ENCODE measurements around the gene SPDYE18.
"Not testable (repeated sequence)": the region's sequence is repeated elsewhere in the genome, so short reads cannot be mapped to it uniquely, and the experiment has no call there.

SPDYE18 gene, protein sequence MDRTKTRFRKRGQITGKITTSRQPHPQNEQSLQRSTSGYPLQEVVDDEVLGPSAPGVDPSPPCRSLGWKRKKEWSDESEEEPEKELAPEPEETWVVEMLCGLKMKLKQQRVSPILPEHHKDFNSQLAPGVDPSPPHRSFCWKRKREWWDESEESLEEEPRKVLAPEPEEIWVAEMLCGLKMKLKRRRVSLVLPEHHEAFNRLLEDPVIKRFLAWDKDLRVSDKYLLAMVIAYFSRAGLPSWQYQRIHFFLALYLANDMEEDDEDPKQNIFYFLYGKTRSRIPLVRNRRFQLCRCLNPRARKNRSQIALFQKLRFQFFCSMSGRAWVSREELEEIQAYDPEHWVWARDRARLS

DNA sequence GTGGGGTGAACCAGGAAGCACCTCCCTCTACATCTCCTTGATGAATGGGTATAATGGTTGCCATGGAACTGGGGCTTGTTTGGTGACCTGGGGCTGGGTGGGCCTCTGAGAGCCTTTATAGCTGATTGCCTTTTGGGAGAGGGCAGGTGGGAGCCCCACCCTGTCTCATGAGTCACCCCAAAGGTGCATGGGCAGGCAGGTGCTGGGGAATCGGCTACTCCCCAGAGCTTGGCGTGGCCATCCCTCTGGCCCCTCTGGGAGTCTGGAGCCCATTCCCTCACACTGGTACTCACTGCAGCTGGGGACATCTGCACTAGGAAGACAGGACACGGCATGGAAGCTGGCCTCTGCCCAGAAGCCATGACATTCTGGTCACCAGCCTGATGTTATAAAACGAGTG lies at the start of gene SPDYE18:
Gene SPDYE18 (minus strand): TSS at position 2 of the 400 bp plus-strand sequence. CDS start 2,046 bp downstream, outside the sequence.
- H3K27ac Mint-ChIP-seq; H3K4me1 Mint-ChIP-seq (ENCODE audit: low read depth); H3K4me3 Mint-ChIP-seq; H3K27me3 Mint-ChIP-seq; intact Hi-C loops (cut with micrococcal nuclease); H3K9me3 Mint-ChIP-seq: not testable (repeated sequence)
- H3K36me3 Mint-ChIP-seq (ENCODE audit: low read depth) = peaks cover 24% of the 10 kb centered on the region

DNA sequence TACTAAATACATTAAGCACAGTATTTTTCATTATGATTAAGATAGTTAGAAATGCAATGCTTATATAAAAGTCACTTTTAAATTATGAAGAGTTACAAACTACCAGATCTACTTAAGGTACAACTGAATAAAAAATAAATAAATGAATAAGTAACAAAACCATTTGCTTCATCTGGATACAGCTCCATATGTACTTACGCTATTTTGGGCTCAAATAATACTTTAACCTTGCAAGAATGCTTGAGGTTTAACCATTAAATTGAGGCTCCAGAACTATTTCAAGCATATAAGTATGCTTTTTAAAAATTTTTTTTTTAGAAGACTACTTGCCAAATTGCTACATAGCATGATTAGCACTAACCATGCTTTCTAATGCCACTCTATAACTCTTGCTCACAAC lies 46.0 kb upstream of the SPDYE18 start:
- H3K27ac Mint-ChIP-seq; intact Hi-C loops (cut with micrococcal nuclease); H3K4me1 Mint-ChIP-seq (ENCODE audit: low read depth); H3K4me3 Mint-ChIP-seq; H3K27me3 Mint-ChIP-seq; H3K36me3 Mint-ChIP-seq (ENCODE audit: low read depth); H3K9me3 Mint-ChIP-seq: not testable (repeated sequence)

DNA sequence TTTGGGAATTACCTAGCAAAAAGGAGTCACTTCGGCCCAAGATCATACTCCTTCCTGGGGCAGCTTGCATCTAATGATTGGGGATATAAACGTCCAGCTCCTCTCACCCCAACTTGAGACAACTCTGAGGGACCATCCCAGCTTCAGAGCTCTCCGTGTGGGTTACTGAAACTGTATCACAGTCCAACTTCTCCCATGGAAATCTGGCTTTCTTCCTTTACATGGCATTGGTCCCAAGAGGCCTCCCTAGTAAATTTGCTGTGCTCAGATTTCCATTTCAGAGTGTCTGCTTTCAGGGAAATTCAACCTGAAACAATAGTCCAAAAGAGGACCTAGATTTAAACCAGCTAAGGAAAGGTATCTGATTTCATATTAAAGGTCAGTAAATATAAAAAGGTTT lies 45.3 kb upstream of the SPDYE18 start:
- H3K36me3 Mint-ChIP-seq (ENCODE audit: low read depth); H3K9me3 Mint-ChIP-seq; H3K4me3 Mint-ChIP-seq; H3K4me1 Mint-ChIP-seq (ENCODE audit: low read depth); H3K27ac Mint-ChIP-seq; H3K27me3 Mint-ChIP-seq; intact Hi-C loops (cut with micrococcal nuclease): not testable (repeated sequence)

DNA sequence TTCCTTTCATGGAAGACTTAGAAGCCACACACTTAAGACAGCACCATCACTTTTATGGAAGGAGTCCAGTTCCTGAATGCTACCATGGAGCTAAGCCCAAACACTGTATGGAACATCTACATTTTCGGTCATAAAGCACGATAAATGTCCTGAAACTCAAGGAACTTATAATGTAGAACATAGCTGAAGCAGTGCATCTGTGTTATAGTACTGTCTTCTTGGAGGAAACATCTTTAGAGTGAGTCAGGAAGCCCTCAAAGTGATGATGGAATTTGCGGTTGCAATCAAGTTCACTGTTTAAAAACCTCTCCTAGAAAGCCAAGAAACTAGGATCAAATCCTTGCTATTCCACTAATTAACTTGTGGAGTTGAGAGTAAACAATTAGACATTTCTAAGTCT lies 43.5 kb upstream of the SPDYE18 start:
- H3K4me3 Mint-ChIP-seq; H3K4me1 Mint-ChIP-seq (ENCODE audit: low read depth); H3K27ac Mint-ChIP-seq; intact Hi-C loops (cut with micrococcal nuclease); H3K9me3 Mint-ChIP-seq; H3K27me3 Mint-ChIP-seq; H3K36me3 Mint-ChIP-seq (ENCODE audit: low read depth): not testable (repeated sequence)

DNA sequence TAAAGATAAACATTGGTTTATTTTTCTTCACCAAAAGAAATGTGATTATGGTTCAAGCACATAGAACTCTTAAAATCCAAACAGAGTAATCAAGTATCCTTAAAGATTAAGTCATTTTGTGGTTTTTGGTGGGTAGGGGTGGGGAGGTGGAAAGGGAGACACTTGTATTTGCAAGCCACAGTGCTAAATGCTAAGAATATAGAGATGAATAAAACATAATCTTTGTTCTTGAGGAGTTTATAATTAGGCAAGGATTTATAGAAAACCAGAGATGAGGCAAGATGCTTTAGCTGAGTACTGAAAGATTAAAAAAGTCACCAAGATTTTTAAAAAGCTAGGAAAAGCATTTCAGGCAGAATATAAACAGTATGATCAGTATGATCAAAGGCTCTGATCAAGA lies 40.3 kb upstream of the SPDYE18 start:
- H3K36me3 Mint-ChIP-seq (ENCODE audit: low read depth); H3K4me1 Mint-ChIP-seq (ENCODE audit: low read depth); H3K9me3 Mint-ChIP-seq; intact Hi-C loops (cut with micrococcal nuclease); H3K27ac Mint-ChIP-seq; H3K27me3 Mint-ChIP-seq; H3K4me3 Mint-ChIP-seq: not testable (repeated sequence)

DNA sequence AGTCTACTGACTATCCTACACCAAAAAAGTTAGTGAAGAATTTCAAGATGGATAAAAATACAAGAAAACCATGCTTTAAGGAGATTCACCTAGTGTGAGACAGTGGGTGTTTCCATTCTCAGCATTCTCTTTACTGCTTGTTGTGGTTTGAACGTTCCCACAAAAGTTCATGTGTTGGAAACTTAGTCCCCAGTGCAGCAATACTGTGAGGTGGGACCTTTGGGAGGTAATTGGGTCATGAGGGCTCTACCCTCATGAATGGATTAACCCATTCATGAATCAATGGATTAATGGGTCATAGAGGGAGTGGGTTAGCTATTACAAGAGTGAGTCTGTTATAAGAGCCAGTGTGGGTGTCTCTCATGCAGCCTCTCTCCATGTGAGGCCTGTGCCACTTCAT lies 38.8 kb upstream of the SPDYE18 start:
- H3K27ac Mint-ChIP-seq; H3K36me3 Mint-ChIP-seq (ENCODE audit: low read depth); intact Hi-C loops (cut with micrococcal nuclease); H3K4me3 Mint-ChIP-seq; H3K9me3 Mint-ChIP-seq; H3K27me3 Mint-ChIP-seq; H3K4me1 Mint-ChIP-seq (ENCODE audit: low read depth): not testable (repeated sequence)

DNA sequence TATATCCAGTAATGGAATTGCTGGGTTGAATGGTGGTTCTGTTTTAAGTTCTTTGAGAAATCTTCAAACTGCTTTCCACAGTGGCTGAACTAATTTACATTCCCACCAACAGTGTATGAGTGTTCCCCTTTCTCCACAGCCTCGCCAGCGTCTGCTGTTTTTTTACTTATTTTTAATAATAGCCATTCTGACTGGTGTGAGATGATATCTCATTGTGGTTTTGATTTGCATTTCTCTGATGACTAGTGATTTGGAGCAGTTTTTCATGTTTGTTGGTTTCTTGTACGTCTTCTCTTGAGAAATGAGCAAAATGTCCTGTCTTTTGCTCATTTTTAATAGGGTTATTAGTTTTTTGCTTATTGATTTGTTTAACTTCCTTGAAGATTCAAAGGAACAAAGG lies 38.1 kb upstream of the SPDYE18 start:
- H3K4me3 Mint-ChIP-seq; H3K36me3 Mint-ChIP-seq (ENCODE audit: low read depth); H3K27me3 Mint-ChIP-seq; H3K9me3 Mint-ChIP-seq; H3K27ac Mint-ChIP-seq; H3K4me1 Mint-ChIP-seq (ENCODE audit: low read depth); intact Hi-C loops (cut with micrococcal nuclease): not testable (repeated sequence)

DNA sequence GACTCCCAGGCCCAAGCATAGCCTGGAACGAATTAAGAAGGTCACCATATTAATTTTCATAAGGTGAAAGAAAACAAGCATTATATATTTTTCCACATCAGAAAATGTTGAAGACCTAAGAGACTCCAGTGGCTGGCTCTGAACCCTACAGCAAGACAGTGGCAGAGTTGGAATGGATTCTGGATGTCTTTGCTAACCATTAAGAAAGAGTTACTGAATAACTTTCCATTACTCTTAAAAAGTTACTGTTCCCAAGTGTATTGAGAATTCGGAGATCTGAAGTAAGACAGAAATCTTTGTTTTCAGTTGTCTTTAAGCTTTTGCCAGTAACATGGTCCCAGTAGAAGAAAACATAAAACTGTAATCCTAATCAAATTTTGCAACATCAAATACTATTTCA lies 29.9 kb upstream of the SPDYE18 start:
- intact Hi-C loops (cut with micrococcal nuclease); H3K27me3 Mint-ChIP-seq; H3K9me3 Mint-ChIP-seq; H3K4me1 Mint-ChIP-seq (ENCODE audit: low read depth); H3K27ac Mint-ChIP-seq; H3K4me3 Mint-ChIP-seq: not testable (repeated sequence)
- peaks cover 38% of the 10 kb centered on the region for H3K36me3 Mint-ChIP-seq (ENCODE audit: low read depth)

DNA sequence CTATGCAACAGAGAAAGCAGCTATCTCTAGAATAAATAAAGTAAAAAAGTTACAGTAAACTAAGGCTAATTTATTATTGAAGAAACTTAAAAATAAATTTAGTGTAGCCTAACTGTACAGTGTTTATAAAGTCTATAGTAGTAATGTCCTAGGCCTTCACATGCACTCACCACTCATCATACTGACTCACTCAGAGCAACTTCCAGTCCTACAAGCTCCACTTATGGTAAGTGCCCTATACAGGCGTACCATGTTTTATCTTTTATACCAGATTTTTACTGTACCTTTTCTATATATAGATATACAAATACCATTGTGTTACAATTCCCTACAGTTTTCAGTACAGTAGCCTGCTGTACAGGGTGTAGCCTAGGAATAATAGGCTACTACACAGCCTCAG lies 19.8 kb upstream of the SPDYE18 start:
- H3K9me3 Mint-ChIP-seq; H3K36me3 Mint-ChIP-seq (ENCODE audit: low read depth); H3K4me3 Mint-ChIP-seq; H3K27me3 Mint-ChIP-seq; H3K4me1 Mint-ChIP-seq (ENCODE audit: low read depth); intact Hi-C loops (cut with micrococcal nuclease); H3K27ac Mint-ChIP-seq: not testable (repeated sequence)

DNA sequence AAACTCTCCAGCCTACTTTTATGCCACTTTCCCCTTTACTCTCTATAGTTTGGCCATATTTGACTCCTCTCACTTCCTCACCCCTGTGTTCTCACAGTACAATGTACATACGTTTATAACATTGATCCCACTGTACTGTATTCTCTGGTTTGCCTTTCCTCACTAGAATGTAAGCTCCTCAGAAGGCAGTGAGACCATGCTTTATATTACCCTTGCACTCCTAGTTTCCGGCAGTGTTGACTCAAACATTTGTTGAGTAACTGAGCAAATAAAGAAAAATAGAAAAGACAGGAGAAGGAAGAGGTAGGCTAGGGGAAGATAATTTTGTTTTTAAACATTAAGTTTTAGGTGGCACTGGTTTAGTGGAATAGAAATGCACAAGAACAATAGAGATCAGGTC lies 17.9 kb upstream of the SPDYE18 start:
- H3K4me1 Mint-ChIP-seq (ENCODE audit: low read depth); intact Hi-C loops (cut with micrococcal nuclease); H3K27me3 Mint-ChIP-seq; H3K27ac Mint-ChIP-seq; H3K9me3 Mint-ChIP-seq; H3K4me3 Mint-ChIP-seq; H3K36me3 Mint-ChIP-seq (ENCODE audit: low read depth): not testable (repeated sequence)

DNA sequence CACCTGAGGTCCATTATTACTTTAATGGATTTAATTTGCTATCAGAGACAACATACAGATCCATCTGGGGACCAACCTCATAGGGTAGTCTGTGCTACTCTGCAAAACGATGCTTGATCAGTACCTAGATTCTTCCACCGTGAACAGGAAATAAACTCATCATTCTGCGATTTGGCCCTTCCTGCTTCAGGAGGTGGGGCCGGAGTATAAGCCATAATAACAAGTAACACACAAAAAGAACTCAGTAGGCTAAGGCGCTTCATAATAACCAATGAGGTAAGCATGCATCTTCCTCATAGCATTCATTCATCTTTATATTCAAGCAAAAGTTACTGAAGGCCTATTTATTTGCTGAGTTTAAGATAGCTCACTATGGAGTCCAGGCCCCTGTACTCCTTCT lies 17.3 kb upstream of the SPDYE18 start:
- H3K4me3 Mint-ChIP-seq; intact Hi-C loops (cut with micrococcal nuclease); H3K27ac Mint-ChIP-seq; H3K36me3 Mint-ChIP-seq (ENCODE audit: low read depth); H3K4me1 Mint-ChIP-seq (ENCODE audit: low read depth); H3K9me3 Mint-ChIP-seq; H3K27me3 Mint-ChIP-seq: not testable (repeated sequence)

DNA sequence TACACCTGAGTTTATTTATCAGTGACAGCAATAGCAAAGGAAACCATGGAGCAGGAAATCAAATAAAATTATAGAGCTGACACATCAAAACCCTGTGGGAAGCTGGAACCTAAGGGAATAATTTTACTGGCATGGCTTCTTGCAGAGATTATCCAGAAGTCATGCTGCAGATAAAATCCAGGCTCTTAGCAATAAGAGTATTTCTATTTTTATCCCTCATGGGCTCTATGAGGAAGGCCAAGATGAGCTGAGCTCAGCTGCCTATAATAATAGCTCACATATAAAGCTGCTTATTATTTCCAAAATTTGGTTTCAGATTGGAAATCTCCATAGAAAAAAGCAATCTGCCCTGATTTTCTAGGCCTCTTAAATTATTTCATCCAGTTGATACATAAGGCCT lies 16.8 kb upstream of the SPDYE18 start:
- H3K9me3 Mint-ChIP-seq; H3K27me3 Mint-ChIP-seq; intact Hi-C loops (cut with micrococcal nuclease); H3K4me3 Mint-ChIP-seq; H3K27ac Mint-ChIP-seq; H3K4me1 Mint-ChIP-seq (ENCODE audit: low read depth): not testable (repeated sequence)
- peaks cover 14% of the 10 kb centered on the region for H3K36me3 Mint-ChIP-seq (ENCODE audit: low read depth)

DNA sequence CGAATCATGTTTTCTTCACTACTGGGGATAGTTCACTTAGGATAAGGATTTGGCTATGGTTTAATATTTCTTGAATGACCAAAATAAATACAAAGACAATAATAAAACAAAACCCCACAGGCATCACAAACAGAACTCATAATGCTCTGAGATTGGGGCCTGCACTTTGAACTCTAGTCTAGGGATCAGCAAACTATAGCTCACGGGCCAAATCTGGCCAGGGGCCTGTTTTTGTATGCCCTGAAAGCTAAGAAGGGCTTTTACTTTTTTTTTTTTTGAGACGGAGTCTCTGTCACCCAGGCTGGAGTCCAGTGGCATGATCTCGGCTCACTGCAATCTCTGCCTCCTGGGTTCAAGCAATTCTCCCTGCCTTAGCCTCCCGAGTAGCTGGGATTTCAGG lies 14.7 kb upstream of the SPDYE18 start:
- intact Hi-C loops (cut with micrococcal nuclease); H3K27me3 Mint-ChIP-seq; H3K27ac Mint-ChIP-seq; H3K4me1 Mint-ChIP-seq (ENCODE audit: low read depth); H3K4me3 Mint-ChIP-seq; H3K9me3 Mint-ChIP-seq: not testable (repeated sequence)
- peaks cover 17% of the 10 kb centered on the region for H3K36me3 Mint-ChIP-seq (ENCODE audit: low read depth)

DNA sequence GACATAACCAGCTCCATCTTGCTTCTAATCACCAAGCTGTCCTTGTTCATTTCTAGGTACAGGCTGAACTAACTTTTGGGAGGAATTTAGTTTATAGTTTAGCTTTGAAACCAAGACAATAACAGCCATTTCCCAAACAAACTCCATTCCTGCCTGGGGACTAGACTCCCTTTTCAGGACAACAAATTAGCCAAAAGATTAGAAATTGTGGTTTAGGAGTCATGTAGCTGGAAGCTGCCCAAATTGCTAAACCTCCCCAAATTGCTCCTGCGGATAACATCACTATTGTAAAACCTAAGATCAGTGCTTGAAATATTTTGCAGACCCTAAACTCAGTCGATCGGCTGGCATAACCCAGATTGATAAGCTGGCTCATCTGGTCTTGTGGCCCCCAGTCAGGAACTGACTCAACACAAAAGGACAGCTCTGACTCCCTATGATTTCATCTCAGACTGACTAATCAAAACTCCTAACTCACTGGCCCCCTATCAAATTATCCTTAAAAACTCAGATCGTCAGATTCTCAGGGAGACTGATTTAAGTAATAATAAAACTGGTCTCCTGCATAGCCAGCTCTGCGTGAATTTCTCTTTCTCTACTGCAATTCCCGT lies 12.5 kb upstream of the SPDYE18 start:
- H3K27me3 Mint-ChIP-seq; H3K9me3 Mint-ChIP-seq; H3K4me1 Mint-ChIP-seq (ENCODE audit: low read depth); H3K4me3 Mint-ChIP-seq; H3K27ac Mint-ChIP-seq; intact Hi-C loops (cut with micrococcal nuclease): not testable (repeated sequence)
- peaks cover 39% of the 10 kb centered on the region for H3K36me3 Mint-ChIP-seq (ENCODE audit: low read depth)

DNA sequence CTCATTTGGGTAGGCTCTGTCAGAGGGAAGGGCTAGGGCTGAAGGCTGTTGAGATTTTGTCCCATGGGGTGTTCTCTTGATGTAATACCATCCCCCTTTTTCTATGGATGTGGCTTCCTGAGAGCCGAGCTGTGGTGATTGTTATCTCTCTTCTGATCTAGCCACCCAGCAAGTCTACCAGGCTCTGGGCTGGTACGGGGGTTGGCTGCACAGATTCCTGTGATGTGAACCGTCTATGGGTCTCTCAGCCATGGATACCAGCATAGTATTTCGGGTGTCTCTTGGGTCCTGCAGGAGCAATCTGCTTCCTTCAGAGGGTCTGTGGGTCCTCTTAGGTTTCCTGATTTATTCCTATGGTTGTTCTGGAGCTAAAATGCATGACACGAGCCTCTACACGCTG lies 8.8 kb upstream of the SPDYE18 start:
- H3K27me3 Mint-ChIP-seq; H3K27ac Mint-ChIP-seq; H3K9me3 Mint-ChIP-seq; intact Hi-C loops (cut with micrococcal nuclease); H3K4me3 Mint-ChIP-seq; H3K4me1 Mint-ChIP-seq (ENCODE audit: low read depth): not testable (repeated sequence)
- H3K36me3 Mint-ChIP-seq (ENCODE audit: low read depth) = peaks cover 42% of the 10 kb centered on the region

Data from dendritic cell treated with granulocyte-macrophage colony-stimulating factor and Interleukin-4, amounts not matched to agents 40 ng/mL and 50 ng/mL, for 4 days (primary cell).